Stimulated activated CD8-positive, alpha-beta memory T cell treated with anti-CD3 and anti-CD28 coated beads, Interleukin-2, amount 100 ng/mL, for 1 hour (primary cell): ENCODE data around the gene GRIK4.
"Not testable (repeated sequence)": the region's sequence is repeated elsewhere in the genome, so short reads cannot be mapped to it uniquely, and the experiment has no call there.

Source experiments
- DNase-seq, 2 donors: peaks; one replicate each; pipeline ENCODE4 v3.0.0-alpha.2; 2020; ENCODE audit warnings: low read depth in 2 of 2

GRIK4 gene

GRCh38 chr11:120746836-120747609 lies 235.5 kb downstream of the GRIK4 start:
- DNase-seq = no peak

GRCh38 chr11:120747850-120748814 lies 236.6 kb downstream of the GRIK4 start:
- DNase-seq = no peak

- no peak for DNase-seq
Observed at GRCh38 chr11:120749395-120749794, 237.8 kb downstream of the GRIK4 start.

- no peak for DNase-seq
Observed at GRCh38 chr11:120750647-120751549, 239.3 kb downstream of the GRIK4 start.

GRCh38 chr11:120751550-120751949 lies 240.0 kb downstream of the GRIK4 start:
- no peak for DNase-seq

- no peak for DNase-seq
Observed at GRCh38 chr11:120752668-120753067, 241.1 kb downstream of the GRIK4 start.

- no peak for DNase-seq
Observed at GRCh38 chr11:120756931-120757330, 245.4 kb downstream of the GRIK4 start.

GRCh38 chr11:120759046-120759445 lies 247.5 kb downstream of the GRIK4 start:
- DNase-seq = no peak

GRCh38 chr11:120765710-120766109 lies 254.2 kb downstream of the GRIK4 start:
- not testable (repeated sequence) for DNase-seq

GRCh38 chr11:120766318-120766717 lies 254.8 kb downstream of the GRIK4 start:
- no peak for DNase-seq

GRCh38 chr11:120768949-120769348 lies 257.4 kb downstream of the GRIK4 start:
- no peak for DNase-seq

GRCh38 chr11:120769906-120770305 lies 258.4 kb downstream of the GRIK4 start:
- DNase-seq = no peak

- DNase-seq = no peak
Observed at GRCh38 chr11:120771551-120772060, 260.1 kb downstream of the GRIK4 start.

GRCh38 chr11:120773501-120774031 lies 262.0 kb downstream of the GRIK4 start:
- no peak for DNase-seq

GRCh38 chr11:120774591-120775386 lies 263.2 kb downstream of the GRIK4 start:
- DNase-seq = no peak

GRCh38 chr11:120775986-120776951 lies 264.7 kb downstream of the GRIK4 start:
- DNase-seq = no peak

GRCh38 chr11:120778685-120779490 lies 267.3 kb downstream of the GRIK4 start:
- DNase-seq = no peak

- no peak for DNase-seq
Observed at GRCh38 chr11:120780239-120780638, 268.7 kb downstream of the GRIK4 start.
